HT1080 (cell line): ENCODE results near the gene ZFP37. TPM values are rescaled to one million over a fixed set of nuclear protein-coding genes. Genes with fewer than 3 reads are reported as not detected.
"Not testable (repeated sequence)": the region's sequence is repeated elsewhere in the genome, so short reads cannot be mapped to it uniquely, and the experiment has no call there.

Experiments used
- DNase-seq: peaks from one replicate; pipeline ENCODE4 v3.0.0-alpha.2; 2015; ENCODE audit warnings: low read depth
- polyA plus RNA-seq, 2 experiments: library from polyadenylated mRNA; depleted of rRNA; stranded (reverse); fragments of >200 nt; gene quantifications; 2 replicates each; pipeline ENCODE4 v1.2.3, GENCODE V29; 2015
- total RNA-seq: library from RNA; depleted of rRNA; stranded (reverse); fragments of >200 nt; shearing (Covaris generic); gene quantifications from 2 replicates; pipeline ENCODE4 v1.2.3, GENCODE V29; 2014; rRNA removed

Gene ZFP37
- 0.94 and 1.2 TPM in 2 replicates for total RNA-seq
- polyA plus RNA-seq (2015; cell fraction: cytosol; rRNA removed), result 2.2 and 2.3 TPM in 2 replicates
- polyA plus RNA-seq (2015; cell fraction: nucleus; rRNA removed), result 2.0 and 2.6 TPM in 2 replicates

GRCh38 chr9:113056191-113057106 is at the start of gene ZFP37:
Gene ZFP37, minus strand, starts transcription at chr9:113056724. Its CDS starts 36 bp downstream, at chr9:113056688.
- peak; percentile 91 for DNase-seq

GRCh38 chr9:113105345-113105744 is 48.8 kb upstream of the ZFP37 start:
- not testable (repeated sequence) for DNase-seq

GRCh38 chr9:113095561-113095960 is 39.0 kb upstream of the ZFP37 start:
- no peak for DNase-seq

- not testable (repeated sequence) for DNase-seq
Measured at GRCh38 chr9:113089924-113090323, 33.4 kb upstream of the ZFP37 start.

GRCh38 chr9:113089143-113089505 is 32.6 kb upstream of the ZFP37 start:
- DNase-seq, result not testable (repeated sequence)

GRCh38 chr9:113088456-113089142 is 32.1 kb upstream of the ZFP37 start:
- DNase-seq, result not testable (repeated sequence)

GRCh38 chr9:113062932-113063310 is 6.4 kb upstream of the ZFP37 start:
- DNase-seq, result not testable (repeated sequence)

GRCh38 chr9:113062256-113062931 is 5.9 kb upstream of the ZFP37 start:
- not testable (repeated sequence) for DNase-seq

GRCh38 chr9:113061072-113061850 is 4.7 kb upstream of the ZFP37 start:
- not testable (repeated sequence) for DNase-seq

- not testable (repeated sequence) for DNase-seq
Measured at GRCh38 chr9:113059581-113060284, 3.2 kb upstream of the ZFP37 start.

- DNase-seq, result no peak
Measured at GRCh38 chr9:113057193-113057592, 669 bp upstream of the ZFP37 start.

GRCh38 chr9:113042884-113043657 is 13.5 kb downstream of the ZFP37 start:
- DNase-seq, result peak; percentile 8

- DNase-seq, result no peak
Measured at GRCh38 chr9:113026200-113026599, 30.3 kb downstream of the ZFP37 start.

- DNase-seq, result no peak
Measured at GRCh38 chr9:113018247-113018646, 38.3 kb downstream of the ZFP37 start.

GRCh38 chr9:113012492-113012891 is 44.0 kb downstream of the ZFP37 start:
- DNase-seq, result no peak

- peak; percentile 67 for DNase-seq
Measured at GRCh38 chr9:113011911-113012381, 44.6 kb downstream of the ZFP37 start, which contains the start of gene ZNF883. Gene ZNF883, minus strand, starts transcription at chr9:113012192.

- no peak for DNase-seq
Measured at GRCh38 chr9:113005777-113006176, 50.7 kb downstream of the ZFP37 start.

- peak; percentile 12 for DNase-seq
Measured at GRCh38 chr9:112997236-112997941, 59.1 kb downstream of the ZFP37 start.
